NCI-H82 treated with DMSO at 0.1 percent for 48 hours (cell line): Measurements from ENCODE around the gene SHANK1.

Experiments used
- DNase-seq: peaks from one replicate; lab custom pipeline; 2025; ENCODE audit not compliant: unreplicated experiment; lab: John Stamatoyannopoulos, UW

Gene SHANK1

DNA sequence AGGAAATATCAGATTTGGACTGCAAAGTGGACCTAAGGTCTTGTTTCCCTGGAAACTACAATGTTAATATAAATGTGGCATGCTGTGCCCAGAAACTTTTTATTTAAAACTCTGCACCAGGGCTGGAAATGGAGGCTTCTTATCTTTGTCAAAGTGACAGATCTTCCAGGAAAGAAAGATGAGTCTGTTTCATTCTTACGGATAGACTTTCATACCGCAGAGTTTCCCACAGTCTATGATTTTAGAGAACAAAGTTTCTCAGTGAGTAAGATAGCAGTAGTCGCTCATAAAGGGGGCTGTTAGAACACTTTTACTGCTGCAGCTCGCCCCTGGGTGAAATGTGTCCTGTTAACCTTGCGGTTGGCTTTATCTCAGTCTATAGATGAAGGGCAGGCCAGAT, 10.3 kb upstream of the SHANK1 start:
- no peak for DNase-seq

DNA sequence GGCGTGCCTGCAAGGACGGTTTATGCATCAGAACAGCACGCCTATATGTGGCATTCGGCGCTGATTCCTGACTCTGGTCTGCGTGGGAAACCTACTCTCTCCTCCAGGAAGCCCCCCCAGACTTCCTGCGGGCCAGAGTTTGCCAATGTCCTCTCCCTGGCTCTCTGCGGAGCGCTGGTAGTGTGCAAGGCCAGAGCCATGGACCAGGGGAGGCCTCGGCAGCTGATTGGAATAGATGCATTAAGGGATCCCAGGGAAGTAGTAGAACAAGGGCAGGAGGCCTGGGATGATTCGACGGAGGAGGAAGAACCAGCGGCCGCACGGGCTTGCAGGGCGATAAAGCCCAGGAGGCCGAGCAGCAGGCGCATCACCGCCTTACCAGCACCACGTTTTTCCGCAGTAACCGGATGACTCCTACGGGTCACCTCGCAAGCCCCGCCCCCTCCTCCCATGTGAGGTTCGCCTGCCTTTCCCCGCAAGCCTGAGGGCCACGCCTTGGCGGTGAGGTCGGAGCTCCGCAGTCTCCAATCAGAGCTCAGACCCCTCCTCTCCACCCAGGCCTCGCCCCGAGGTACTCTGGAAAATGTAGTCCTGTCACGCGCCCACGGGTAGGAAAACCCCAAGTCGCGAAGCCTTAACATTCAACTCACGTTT, 8.6 kb upstream of the SHANK1 start:
- DNase-seq: peak; percentile 77

DNA sequence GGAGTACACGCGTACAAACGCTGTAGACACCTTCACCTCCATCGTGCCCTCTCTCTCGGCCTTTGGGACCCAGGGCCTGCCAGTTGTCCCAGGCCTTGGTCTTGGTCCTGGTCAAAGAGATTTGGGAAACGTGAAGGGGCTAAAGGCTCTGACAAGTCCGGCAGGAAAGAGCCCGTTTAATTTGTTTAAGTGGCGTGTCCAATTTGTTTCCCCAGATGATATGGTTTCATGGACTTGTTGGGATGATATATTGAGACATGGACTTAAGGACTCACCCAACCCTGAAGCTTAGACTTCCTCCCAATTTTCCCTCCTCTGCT, 6.3 kb upstream of the SHANK1 start:
- no peak for DNase-seq

DNA sequence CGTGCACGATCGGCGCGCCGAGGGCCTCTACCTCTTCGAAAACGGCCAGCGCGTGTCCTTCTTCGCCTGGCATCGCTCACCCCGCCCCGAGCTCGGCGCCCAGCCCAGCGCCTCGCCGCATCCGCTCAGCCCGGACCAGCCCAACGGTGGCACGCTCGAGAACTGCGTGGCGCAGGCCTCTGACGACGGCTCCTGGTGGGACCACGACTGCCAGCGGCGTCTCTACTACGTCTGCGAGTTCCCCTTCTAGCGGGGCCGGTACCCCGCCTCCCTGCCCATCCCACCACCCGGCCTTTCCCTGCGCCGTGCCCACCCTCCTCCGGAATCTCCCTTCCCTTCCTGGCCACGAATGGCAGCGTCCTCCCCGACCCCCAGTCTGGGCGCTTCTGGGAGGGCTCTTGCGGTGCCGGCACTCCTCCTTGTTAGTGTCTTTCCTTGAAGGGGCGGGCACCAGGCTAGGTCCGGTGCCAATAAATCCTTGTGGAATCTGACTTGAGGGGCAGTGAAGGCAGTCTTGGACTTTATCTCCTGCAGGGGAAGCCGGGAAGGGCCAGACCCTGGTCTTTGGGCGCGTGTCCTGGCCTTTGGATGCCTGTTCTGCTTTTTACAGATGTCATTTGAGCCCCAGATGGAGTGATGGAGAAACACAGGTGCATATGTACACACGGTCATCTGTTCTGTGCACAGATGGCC, 5.8 kb upstream of the SHANK1 start:
- no peak for DNase-seq

DNA sequence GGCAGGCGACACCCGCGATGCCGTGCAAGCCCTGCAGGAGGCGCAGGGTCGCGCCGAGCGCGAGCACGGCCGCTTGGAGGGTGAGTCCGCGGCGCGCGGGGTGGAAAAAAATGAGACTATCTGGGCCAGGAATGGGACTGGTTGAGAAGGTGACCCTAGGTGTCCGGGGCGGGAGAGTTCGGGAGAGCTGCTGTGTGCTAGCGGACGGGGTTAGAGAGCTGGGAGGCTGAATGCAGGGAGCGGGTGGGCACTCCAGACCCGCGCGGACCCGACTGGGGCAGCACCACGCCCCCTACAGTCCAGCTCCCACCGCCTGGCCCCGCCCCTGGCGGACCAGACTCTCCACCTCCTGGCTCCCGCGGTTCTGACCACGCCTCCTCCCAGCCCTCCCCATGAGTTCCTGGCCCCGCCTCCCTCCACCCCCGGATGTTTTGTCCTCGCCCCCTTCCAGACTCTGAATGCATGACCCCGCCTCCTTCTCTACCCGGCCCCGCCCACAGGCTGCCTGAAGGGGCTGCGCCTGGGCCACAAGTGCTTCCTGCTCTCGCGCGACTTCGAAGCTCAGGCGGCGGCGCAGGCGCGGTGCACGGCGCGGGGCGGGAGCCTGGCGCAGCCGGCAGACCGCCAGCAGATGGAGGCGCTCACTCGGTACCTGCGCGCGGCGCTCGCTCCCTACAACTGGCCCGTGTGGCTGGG, 5.1 kb upstream of the SHANK1 start:
- peak; percentile 93 for DNase-seq

DNA sequence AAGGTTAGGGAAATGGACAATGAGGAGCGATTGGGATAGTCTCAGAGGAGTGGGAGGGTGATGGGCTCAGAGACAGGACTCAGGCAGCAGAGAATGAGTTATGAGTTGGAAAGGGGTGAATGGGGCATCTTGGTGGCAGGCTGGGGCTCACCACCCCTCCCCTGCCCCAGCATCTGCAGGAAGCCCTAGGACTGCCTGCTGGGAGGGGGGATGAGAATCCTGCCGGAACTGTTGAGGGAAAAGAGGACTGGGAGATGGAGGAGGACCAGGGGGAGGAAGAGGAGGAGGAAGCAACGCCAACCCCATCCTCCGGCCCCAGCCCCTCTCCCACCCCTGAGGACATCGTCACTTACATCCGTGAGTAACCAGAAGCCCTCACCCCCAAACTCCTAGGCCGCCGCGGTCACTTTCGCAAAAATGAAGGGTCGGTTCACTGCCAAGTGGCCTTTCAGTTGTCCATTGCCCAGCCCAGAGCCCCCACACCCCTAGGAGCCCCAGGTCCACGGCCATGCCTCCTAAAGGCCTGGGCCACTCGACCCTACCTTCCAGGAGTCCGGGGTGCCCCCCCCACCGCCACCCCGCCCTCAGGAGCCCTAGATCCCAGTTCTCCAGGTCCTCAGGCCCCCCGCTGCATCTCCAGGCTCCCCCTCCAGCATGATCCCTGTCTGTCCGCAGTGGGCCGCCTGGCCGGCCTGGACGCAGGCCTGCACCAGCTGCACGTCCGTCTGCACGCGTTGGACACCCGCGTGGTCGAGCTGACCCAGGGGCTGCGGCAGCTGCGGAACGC, 4.3 kb upstream of the SHANK1 start:
- DNase-seq: no peak

DNA sequence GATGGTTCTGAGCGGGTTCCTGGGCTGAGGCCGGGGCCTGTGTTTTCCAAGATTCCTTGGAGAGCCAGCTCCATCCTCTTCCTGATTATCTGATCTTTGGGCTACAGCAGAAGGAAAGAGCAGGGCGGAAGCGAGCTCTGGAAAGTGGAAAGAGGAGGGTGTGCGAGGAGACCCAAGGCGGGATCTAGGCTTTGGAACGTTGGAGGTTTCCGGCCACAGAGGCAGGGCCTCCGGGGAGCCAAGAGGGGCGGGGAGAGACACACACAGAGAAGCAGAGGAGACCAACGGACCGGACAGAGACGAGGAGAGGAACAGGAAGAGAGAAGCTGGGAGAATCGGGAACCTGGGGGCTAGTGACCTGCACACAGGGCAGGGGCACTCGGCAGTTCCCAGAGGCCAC, 3.5 kb upstream of the SHANK1 start, which contains the start of gene CLEC11A:
CLEC11A (plus strand) TSS at position 296 of the 400 bp plus-strand sequence. CDS start 162 bp downstream, outside the sequence.
- no peak for DNase-seq

DNA sequence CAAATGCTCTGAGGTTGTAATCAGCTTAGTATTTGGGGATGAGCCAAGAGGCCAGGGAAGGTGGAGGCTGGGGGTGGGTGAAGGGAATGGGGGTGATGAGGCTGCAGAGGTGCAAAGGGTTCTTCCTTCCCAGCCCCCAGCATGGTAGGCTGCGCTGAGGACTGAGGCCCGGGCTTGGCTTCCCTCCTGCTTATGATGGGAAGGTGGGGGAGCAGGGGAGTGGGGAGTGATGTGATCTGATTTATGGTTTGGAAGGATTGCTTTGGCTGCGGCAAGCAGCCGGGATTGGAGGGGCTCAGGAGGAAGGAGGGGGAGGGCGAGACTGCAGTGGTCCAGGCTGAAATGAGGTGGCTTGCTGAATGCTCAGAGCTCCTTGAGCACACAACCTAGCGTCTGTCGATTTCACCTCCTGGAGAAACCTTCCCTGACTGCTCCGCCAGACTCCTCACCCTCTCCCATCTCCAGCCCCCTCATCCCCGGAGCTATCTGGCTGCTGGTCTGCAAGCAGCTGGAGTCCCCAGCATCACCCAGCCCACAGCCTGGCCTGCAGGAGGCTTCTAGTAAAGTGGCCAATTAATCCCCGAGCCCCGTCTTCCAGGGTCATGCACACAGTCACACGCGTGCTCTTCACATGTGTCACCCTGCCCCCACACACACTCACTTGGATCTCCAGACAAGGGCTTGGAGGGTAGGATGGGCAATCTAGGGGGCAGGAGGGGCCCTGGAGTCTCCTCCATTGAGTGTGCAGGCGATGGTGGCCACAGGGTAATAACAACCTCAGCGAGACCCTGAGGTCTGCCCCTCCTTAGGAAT, 2.8 kb upstream of the SHANK1 start:
- peak; percentile 54 for DNase-seq

DNA sequence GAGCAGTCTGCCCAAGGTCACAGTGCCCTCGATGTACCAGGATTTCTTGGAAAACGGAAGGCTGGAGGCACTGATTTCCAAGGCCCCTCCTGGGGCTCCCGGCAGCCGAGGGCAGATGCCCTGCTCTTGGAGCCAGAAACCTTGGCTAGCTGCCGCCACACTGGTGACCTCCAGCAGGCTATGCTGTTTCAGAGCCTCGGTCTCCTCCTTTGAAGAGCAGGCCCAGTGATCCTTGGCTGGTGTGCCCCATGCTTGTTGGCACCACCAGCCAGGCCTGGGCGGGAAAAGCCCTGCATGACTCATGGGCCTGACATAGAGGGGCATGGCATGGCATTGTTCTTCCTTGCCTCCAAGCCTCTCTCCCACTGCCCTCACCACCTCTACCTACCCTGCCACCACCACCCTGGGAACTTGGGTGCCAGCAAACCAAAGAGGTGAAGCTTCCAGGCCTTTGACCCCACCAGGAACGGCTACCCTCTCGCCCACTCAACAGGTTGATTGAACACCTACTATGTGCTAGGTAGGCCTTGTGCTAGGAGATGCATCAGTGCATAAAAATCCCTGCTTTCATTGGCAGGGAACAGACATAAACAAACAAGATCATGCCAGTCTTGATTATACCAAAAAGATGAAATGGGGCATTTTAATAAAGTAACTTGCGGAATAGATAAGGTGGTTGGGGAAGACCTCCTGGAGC, 2.0 kb upstream of the SHANK1 start:
- DNase-seq: no peak

DNA sequence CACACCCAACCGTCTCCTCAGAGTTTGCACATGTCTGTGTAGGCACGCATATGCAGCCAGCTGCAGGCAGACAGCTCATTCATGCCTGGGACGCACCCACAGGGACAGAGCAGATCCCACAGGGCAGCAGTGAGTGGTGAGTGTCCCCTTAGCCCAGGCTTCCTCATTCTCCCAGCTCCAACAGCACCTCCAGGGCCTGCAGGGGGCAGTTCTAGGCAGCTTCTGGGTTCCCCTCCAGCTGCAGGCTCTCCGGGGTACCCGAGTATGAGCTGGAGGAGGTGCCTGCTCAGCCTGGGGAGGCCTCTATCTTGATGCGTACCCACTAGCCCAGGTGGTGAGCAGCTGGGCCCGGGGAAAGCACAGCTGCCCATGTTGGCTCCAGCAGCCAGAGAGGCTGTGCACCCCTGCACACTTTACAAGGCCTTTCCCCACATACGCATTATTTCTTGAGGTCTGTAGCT, 1.3 kb upstream of the SHANK1 start:
- DNase-seq: no peak

DNA sequence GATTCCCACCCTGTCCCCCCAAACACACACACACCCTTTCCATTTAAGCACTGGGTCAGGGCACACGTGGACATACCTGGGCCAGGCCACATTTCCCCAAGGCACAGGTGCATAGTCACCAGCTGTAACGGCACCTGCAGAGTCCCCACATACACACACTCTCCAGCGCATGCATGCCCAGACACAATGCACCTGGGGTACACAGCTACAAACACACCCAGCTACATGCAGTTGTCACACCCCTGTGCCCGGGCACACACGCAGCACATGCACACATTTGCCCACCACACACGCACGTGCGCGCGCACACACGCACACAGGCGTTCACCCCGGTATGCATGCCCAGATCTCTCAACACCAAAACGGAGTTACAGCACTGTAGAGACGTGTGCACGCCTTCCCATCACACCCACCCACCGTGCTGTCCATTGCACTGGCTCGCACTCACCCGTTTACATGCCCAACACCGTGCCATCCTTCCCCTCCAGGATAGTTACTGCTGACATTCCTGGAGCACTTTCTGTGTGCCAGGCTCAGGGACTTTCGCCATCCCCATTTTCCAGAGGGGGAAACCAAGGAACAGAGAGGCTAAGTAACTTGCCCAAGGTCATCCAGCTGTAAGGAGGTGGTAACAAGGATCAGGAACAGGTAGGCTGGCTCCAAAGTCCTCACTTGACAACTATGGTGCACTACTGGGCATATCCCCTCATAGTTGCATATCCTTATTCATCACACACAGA, 749 bp upstream of the SHANK1 start:
- DNase-seq: no peak

DNA sequence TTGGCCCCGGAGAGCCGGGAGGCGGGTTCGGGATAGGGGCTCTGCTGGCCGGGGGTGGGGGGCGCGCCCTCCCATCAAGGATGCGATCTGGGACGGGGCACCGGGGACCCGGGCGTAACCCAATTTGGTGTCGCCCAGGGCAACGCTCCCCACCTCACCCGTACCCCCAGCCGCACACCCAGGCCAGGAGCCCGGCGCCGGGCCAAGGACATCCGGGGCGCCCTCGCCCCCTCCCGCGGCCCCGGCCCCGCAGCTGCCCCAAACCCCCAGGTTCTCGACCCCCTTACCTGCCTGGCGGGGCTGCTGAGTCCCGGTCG, 525 bp downstream of the SHANK1 start:
- no peak for DNase-seq

DNA sequence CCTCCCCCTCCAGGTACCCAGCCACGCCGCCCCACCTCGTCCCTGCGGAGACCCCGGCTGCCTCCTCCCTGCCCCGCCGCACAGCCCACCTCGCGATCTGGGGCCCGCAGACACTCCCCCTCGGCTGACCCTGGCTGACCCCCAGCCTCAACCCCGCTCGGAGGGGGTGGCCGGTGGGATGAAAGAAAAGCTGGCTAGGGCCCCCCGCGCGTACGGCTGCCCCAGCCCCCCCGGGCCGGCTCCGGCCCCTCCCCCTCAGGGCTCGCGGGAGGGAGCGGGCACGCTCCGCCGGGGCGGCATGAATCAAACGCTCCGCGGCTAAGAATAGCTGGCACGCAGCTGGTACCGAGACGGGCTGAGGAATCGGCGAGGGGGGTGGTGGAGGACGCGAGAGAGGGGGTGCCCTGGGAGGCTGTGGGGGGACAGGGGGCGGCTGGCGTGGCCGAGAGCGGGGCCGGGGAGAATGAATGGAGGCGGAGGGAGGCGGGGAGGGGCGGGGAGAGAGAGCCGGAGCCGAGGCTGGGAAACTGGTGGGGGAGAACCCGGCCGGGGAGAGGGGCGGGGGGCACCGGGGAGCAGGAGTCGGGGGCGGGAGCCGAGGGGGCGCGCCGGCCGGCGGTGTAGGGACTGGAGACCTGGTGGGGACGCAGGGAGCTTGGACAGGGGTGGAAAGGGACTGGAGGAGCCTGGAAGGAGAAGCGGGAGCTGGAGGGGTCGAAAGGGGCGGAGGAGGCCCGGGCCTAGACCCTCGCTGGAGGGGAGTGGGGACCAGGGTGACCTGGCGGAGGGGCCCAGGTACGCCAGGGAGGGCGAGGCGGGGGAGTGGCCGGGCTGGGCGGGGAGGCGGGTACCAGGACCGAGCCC, 1.1 kb downstream of the SHANK1 start:
- DNase-seq: no peak

DNA sequence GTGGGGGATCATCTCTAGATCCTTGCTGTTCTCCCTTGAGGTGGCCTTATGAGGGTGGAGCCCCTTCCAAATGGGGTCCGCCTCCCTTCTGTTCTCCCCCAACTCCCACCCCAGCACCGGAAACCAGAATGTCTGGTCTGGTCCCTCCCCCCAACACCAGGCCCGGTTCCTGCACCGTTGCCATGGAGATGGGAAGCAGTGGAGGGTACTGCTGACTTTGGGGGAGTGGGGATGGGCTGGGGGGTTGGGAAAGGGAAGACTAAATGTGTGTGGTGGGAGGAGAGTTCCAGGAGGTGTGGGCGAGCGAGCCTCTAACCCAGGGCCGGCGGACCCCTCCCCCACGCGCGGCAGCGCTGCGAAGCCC, 1.7 kb downstream of the SHANK1 start:
- DNase-seq: no peak

DNA sequence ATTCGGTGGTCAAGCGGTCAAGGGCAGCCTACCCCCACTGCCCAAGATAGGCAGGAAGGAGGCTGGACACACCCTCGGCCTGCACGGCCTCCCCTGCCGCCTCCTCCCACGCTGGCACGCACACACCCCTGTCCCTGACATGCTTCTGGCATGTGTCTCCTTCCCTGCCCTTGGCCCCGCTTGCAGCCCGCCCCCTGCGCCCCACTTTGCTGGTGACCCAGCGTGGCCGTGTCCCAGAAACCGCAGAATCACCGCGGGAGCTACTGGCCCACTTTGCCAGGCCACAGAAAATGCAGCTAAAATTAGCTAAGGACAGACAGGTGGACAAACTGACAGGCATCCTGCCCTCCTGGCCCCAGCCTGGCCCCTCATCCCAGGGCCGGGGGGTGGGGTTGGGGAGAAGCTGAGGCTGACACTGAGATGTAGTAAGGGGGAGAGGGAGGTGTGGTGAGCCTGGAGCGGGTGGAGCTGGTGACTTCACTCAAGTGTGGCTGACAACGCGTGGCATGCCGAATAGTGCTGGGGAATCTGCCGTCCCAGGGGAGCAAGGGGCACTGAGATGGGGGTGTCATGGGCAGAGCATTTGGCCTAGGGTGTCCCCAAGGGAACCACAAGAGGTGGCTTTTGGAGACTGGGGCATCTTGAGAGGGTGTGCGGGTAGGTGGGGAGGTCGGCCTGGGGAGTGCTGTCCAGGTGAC, 2.4 kb downstream of the SHANK1 start:
- no peak for DNase-seq

DNA sequence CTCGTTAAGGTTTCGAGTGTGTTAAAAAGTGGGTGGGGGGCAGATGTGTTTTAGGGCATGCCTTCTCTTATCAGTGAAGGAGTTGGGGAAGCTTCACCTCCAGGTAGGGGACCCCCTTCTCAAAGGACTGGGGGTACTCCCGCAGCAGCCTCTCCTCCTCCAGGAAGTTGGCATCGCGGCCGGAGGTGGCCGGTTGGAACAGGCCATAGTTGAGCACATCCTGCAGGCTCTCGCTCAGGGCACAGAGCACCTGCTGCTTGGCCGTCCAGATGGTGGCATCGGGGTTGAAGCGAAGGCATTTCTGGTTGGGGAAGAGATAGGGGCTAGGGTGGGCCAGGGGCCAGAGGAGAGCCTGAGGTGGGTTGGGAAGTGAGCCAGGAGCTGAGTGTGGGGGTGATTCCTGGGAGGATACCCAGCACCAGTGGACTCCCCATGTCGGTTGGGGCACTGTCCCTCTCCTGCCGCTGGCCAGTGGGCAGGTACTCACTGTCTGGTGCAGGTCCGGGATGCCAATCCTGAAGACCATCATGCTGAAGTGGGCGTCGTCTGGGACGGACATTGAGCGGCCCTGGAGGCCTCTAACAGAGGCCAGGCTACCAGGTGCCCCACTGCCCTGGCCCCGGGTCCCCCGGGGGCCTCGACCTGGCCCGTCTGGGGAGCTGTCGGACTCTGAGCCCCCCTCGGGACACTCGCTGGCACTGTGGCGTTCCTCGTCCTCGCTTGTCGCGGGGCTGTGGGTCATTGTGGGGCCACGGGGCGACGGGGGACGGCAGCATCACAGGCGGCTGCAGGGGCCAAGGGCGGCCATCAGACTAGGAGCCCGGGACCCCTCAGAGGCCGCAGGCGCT, 3.2 kb downstream of the SHANK1 start:
- DNase-seq: no peak

DNA sequence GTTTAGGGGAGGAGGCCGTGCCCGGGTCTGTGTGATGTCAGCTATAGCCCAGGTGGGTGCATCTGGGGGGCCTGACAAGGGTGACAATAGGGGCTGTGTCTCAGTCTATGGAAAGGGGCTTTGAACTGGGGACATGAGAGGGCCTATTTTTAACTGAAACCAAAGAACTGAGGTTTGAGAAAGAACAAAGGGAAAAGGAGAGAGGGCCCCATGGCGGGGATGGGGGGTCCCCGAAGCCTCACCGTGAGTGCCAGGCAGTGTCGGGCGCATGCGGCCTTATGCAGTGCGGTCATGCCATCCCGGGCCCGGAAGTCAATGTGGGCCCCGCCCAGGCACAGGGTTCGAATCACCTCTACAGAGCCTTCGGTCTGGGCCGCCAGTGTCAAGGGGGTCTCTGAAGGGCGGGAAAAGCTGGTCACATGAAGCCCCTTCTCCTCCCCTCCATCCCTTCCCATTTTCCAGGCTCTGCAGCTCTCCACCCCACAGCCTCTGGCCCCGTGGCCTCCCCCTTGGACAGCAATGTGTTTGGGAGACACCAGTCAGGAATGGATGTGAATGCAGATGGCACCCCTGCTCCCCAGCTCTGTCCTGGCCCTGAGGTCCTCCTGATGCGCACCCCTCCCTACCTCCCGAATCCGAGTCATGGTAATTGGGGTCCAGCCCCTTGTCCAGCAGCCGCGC, 5.9 kb downstream of the SHANK1 start:
- DNase-seq: no peak
